HFFc6 (cell line): ENCODE data around the gene GPC6. TPM values are rescaled to one million over a fixed set of nuclear protein-coding genes. Genes with fewer than 3 reads are reported as not detected.

Source experiments
- DNase-seq: peaks from one replicate; pipeline ENCODE4 v3.0.0-alpha.2; 2018
- H3K27ac Mint-ChIP-seq: 2 replicates; pipeline ENCODE4 v1.8.0; 2020; ENCODE audit warnings: mild to moderate bottlenecking, mixed read lengths
- H3K27me3 Mint-ChIP-seq: 2 replicates; pipeline ENCODE4 v1.8.0; 2021; ENCODE audit warnings: mild to moderate bottlenecking, moderate library complexity, mixed read lengths; ENCODE audit not compliant: insufficient read depth
- H3K36me3 Mint-ChIP-seq: 2 replicates; pipeline ENCODE4 v1.8.0; 2021; ENCODE audit warnings: low read depth, mixed read lengths
- H3K4me1 Mint-ChIP-seq: 2 replicates; pipeline ENCODE4 v1.8.0; 2020; ENCODE audit warnings: low read depth, mixed read lengths
- H3K4me3 Mint-ChIP-seq: 2 replicates; pipeline ENCODE4 v1.8.0; 2020; ENCODE audit warnings: mild to moderate bottlenecking, moderate library complexity, mixed read lengths
- H3K9me3 Mint-ChIP-seq: 2 replicates; pipeline ENCODE4 v1.8.0; 2020; ENCODE audit warnings: mild to moderate bottlenecking, mixed read lengths
- total RNA-seq, 6 experiments: library from RNA; stranded (reverse); fragmentation: NEBNext Ultra II Directional; extraction: Animal tissue kit (Norgen Biotek cat#: 25700); gene quantifications; 2 replicates in 1 of 6; 3 replicates in 5 of 6; pipeline ENCODE4 v1.2.3, GENCODE V29; 2021
- TF ChIP-seq, protein P1 (sequence below): fragments of 200-600 bp; sonication (generic); IDR thresholded peaks from 2 replicates; pipeline ENCODE4 v1.5.0; 2021; ENCODE audit warnings: antibody characterized with exemption, mild to moderate bottlenecking

The GPC6 gene
- total RNA-seq, 6 experiments from 2014 or later, result 3.0 to 5.3 (median 4.4) TPM

DNA sequence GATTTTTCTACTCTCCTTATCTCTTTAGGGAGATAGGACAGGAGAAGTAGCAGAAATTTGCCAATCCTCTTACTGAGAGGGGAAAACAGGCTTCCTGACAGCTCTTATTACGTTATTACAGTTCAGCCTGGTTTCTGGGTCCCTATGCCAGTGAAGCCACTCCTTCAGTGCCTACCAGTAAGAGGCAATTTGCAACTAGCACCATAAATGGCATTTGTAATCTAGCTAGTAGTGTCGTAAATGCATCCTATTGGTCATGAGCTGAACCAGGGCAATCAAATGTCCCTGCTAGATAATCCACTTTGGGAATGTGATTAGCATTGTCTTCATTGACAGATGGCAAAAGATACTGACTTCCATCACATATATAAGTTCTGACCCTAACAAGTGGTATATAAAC lies 824.1 kb downstream of the GPC6 start:
- TF ChIP-seq, protein P1, sequence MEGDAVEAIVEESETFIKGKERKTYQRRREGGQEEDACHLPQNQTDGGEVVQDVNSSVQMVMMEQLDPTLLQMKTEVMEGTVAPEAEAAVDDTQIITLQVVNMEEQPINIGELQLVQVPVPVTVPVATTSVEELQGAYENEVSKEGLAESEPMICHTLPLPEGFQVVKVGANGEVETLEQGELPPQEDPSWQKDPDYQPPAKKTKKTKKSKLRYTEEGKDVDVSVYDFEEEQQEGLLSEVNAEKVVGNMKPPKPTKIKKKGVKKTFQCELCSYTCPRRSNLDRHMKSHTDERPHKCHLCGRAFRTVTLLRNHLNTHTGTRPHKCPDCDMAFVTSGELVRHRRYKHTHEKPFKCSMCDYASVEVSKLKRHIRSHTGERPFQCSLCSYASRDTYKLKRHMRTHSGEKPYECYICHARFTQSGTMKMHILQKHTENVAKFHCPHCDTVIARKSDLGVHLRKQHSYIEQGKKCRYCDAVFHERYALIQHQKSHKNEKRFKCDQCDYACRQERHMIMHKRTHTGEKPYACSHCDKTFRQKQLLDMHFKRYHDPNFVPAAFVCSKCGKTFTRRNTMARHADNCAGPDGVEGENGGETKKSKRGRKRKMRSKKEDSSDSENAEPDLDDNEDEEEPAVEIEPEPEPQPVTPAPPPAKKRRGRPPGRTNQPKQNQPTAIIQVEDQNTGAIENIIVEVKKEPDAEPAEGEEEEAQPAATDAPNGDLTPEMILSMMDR, result no peak
- DNase-seq, result no peak
- H3K36me3 Mint-ChIP-seq, result no peaks in the 10 kb centered on the region
- no peaks in the 10 kb centered on the region for H3K9me3 Mint-ChIP-seq
- no peak overlapping the region for H3K27ac Mint-ChIP-seq
- peaks cover under 1% of the 10 kb centered on the region; the same call in 1 of the 2 replicates for H3K4me1 Mint-ChIP-seq
- no peak overlapping the region for H3K4me3 Mint-ChIP-seq
- peaks cover 2% of the 10 kb centered on the region; the same call in 1 of the 2 replicates for H3K27me3 Mint-ChIP-seq

DNA sequence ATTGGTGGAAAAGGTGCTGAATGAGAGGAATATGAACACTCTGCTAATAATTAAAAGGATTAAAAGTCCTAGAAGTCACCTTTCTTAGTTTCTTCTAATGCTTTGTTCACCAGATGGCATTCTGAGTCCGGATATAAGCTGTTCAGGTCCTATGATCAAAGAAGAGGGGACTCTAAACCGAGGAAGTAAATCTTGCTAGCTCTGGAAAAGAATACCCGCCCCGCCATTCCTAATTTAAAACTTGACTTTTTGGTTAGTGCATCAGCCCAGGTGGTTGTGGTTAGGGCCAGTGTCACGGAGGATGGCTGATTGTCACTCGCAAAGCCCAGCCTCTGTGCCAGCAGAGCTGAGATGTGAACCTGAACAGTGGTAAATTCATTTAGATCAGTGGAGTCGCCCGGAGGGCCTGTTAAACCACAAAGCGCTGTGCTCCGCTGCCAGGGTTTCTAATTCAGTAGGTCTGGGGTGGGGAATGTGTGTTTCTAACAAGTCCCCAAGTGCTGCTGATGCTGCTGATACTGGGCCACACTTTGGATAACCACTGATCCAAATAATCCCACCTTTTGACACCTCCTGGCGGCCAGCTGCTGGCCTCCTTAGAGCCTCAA lies 827.5 kb downstream of the GPC6 start:
- Mint-ChIP-seq H3K27me3 (peaks cover 2% of the 10 kb centered on the region; the same call in 1 of the 2 replicates), H3K4me1 (peaks cover 15% of the 10 kb centered on the region), H3K9me3 (no peaks in the 10 kb centered on the region), H3K4me3 (no peak overlapping the region), H3K36me3 (no peaks in the 10 kb centered on the region), H3K27ac (no peak overlapping the region)
- DNase-seq, result no peak
- TF ChIP-seq, protein P1, result no peak

DNA sequence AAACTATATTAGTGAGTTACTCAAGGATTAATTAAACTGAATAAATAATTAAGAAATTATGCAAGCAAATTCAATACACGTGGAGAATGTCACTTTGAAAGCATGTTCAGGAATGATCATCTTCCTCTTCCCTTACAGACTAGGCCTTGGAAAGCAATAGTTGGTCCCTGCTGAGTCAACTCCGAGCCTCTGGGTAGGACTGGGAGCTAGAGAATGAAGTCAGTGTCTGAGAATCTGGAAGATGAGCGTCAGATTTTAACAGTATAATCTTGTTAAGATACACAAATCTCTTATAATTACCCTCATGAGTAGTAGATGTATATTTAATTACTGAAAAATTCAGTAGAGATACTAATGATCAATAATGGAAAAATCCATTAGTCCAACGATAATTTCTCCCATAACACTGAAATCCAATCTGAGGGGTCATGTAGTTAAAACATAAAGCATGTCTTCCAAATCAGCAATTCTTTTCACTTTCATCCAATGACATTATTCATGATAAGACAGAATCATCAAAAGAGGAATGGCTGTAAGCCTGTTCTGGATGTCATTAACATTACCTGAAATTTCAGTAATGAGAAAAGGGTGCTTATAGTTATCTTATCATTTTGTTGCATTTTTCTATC lies 829.9 kb downstream of the GPC6 start:
- TF ChIP-seq, protein P1, result no peak
- H3K9me3 Mint-ChIP-seq, result no peaks in the 10 kb centered on the region
- peaks cover 2% of the 10 kb centered on the region; the same call in 1 of the 2 replicates for H3K27me3 Mint-ChIP-seq
- H3K4me1 Mint-ChIP-seq, result peaks cover 23% of the 10 kb centered on the region
- no peaks in the 10 kb centered on the region for H3K36me3 Mint-ChIP-seq
- no peak overlapping the region for H3K4me3 Mint-ChIP-seq
- peak; percentile 46 for DNase-seq
- no peak overlapping the region for H3K27ac Mint-ChIP-seq

DNA sequence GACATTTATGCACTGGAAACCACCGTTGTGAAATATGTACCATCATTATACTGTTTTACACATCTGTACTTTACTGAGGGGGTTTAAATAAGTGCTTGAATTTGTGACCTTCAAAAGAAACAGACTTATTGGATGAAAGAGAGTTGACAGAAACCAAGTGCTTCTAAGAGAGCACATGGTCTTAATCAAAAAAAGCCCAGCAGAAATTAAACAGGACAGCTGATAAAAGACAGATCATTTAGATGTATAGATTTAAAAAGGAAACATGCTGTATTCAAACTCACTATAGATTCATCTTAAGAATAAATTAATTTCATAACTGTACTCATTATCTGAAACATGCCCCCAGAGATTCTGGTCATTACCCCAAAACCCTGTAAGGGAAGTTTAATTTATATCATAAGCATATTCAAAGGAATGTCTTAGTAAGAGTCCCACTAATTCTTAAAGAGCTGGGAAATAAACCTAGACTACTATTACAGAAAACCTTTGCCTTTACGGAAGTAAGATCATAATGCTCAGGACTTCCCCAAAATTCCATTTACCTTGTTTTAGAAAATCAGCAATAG lies 831.1 kb downstream of the GPC6 start:
- Mint-ChIP-seq H3K36me3 (no peaks in the 10 kb centered on the region), H3K4me1 (peaks cover 35% of the 10 kb centered on the region), H3K27ac (no peak overlapping the region), H3K27me3 (peaks cover under 1% of the 10 kb centered on the region; the same call in 1 of the 2 replicates), H3K9me3 (no peaks in the 10 kb centered on the region), H3K4me3 (no peak overlapping the region)
- no peak for DNase-seq
- TF ChIP-seq, protein P1, result no peak

DNA sequence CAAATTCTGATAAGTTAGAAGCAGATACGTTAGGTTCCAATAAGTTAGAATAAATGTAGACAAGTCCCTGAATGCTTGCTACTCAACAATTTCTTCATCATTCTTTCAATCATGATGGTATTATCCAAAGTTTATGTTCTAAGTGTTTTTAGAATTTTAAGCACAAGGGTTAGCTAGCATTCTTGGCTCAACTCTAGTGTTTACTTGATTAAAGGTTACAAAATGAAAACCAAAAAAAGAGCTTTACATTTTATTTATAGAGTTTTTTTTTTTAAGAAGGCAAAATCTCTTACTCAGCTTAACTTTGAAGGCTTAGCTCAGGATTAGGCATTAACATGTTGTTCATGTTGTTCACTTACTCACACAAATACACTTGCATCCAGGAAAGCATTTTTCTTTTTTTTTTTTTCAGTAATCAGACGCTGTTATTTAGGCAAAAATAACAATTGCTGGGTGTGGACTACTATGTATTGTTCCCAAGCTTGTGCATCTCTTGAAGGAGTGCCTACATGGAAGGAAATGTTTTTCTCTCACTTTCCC lies 832.3 kb downstream of the GPC6 start:
- Mint-ChIP-seq H3K9me3 (no peaks in the 10 kb centered on the region), H3K4me1 (peaks cover 47% of the 10 kb centered on the region), H3K36me3 (no peaks in the 10 kb centered on the region), H3K27me3 (no peaks in the 10 kb centered on the region), H3K27ac (no peak overlapping the region), H3K4me3 (no peak overlapping the region)
- TF ChIP-seq, protein P1, result no peak
- no peak for DNase-seq
